GM19438 (cell line): ENCODE data around the gene SULT1C2.
"Not testable (repeated sequence)": the region's sequence is repeated elsewhere in the genome, so short reads cannot be mapped to it uniquely, and the experiment has no call there.

Source experiments
- ATAC-seq: cut with Tn5 transposase; IDR thresholded peaks from one replicate; pipeline ENCODE4 v1.9.1; 2021; ENCODE audit warnings: low read depth; ENCODE audit not compliant: unreplicated experiment

SULT1C2 gene

DNA sequence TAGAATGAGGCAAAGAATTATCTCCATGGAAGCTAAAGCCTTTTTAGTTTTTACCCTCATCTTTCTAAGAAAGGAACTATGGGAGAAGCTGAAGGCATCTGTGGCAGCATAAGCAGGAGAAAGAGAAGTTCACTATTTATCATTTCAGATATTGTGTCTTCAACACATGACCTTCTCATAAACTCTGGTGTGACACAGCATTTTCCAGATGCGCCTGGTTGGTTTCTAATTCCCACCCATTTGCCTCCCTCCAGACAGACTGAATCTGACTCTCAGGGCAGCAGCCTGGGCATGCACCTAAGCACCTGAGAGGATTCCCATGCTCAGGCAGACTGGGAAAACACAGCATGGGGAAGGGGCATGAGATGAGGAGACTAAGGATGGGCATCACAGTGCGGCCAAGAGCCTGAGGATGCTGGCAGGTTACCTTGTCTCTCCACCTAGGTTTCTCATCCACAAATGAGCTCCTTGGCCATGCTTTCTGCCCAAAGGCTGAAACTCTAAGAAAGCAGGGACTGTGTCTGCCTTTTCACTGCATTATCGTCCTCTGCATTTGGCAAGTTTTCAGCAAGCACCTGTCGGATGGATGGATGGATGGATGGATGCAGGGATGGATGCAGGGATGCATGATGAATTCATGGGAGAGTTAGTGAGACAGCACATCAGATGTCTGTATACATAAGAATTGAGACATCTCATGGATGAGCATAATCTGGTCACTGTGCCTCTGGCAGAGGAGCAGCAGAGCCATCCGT lies 60.3 kb downstream of the SULT1C2 start:
- ATAC-seq, result no peak

DNA sequence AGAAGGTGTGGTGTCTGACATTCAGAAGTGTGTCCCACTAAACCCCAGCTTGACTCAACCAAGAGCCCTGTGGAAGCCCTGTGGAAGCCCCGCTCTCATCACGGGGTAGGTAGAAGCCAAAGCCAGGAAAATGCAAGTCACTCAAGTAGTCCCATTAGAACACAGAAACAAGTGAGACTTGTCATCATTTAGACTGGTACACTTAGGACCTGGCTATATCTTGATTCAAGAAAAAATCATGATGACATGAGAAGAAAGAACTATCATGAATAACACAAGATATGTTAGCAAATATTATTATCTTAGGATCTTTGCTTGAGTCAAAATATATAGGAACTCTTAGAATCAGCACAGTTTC lies 60.9 kb downstream of the SULT1C2 start:
- ATAC-seq, result no peak

DNA sequence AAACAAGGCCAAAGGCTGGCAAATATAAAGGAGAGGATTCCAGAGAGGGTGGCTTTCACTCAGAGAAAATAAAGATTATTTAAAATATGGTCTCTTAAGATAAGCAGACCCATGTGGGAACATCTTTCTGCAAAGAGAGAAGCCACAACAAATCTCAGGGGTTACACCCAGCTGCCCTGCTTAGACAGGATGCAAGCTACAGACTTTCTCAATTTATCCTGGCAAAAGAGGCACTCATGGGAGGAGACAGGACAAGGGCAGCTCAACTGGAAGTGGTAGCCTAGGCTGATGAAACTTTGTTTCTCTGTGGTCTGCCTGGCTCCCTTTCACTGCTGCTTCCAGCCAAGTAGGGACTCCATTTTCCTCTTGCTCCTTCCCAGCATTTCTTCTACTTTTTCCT lies 63.2 kb downstream of the SULT1C2 start:
- no peak for ATAC-seq

DNA sequence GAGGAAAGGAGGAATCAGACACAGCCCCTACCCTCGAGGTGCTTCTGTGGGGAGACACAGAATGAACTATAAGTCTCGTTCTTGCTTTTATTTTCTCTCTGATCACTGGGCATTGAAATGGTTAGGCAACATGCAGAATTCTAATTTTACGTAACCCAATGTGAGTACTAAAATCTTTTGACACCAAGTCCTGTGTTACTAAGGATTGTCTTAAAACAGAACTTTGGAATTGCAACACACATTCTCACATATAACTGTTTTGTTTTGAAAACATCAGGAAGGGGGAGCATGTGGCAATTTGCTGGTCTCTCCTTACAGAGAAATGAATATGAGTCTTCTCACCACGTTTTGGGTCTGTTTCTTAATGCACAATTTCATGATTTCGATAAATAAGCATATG lies 65.4 kb downstream of the SULT1C2 start:
- ATAC-seq, result no peak

DNA sequence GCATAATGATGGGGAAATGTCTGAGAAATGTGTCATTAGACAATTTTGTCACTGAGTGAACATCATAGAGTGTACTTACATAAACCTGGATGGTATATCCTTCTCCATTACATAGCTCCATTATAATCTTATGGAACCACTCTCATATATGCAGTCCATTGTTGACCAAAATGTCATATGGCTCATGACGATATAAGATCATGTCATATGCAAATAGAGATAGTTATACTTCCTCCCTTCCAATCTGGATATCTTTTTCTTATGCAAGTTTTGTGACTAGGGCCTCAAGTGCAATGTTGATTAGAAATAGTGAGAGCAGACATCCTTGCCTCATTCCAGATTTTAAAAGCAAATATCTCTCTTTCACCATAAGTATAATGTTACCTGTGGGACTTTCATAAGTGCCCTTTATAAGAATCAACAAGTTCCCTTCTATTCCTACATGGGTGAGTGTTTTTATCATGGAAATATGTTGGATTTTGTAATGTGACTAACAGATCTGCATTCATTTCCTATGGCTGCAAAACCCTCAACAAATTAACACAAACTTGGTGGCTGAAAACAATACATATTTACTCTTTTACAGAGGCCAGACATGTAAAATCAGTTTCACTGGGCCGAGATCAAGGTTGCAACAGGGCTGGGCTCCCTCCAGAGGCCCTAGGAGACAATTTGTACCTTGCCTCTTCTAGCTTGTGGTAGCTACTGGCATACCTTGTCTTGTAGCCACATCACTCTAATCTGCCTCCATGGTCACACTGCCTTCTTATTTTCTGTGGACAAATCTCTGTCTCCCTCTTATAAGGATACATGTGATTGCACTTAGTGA lies 67.4 kb downstream of the SULT1C2 start:
- ATAC-seq, result no peak

DNA sequence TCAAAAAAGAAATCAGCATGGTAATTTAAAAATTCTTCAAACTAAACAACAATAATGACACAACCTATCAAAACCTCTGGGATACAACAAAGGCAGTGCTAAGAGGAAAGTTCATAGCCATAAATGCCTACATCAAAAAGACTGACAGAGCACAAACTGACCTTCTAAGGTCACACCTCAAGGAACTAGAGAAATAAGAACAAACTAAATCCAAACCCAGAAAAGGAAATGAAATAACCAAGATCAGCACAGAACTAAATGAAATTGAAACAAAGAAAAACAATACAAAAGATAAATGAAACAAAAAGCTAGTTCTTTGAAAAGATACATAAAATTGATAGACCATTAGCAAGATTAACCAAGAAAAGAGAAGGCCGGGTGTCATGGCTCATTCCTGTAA lies 70.6 kb downstream of the SULT1C2 start:
- ATAC-seq, result not testable (repeated sequence)
